ENCODE data around the gene ZNF408. TPM values are rescaled to one million over a fixed set of nuclear protein-coding genes. Genes with fewer than 3 reads are reported as not detected.
"Not testable (repeated sequence)": the region's sequence is repeated elsewhere in the genome, so short reads cannot be mapped to it uniquely, and the experiment has no call there.

ZNF408 gene
- total and polyA plus RNA-seq, 2 experiments from 2014 or later, result 6.1 to 17.2 TPM

GRCh38 chr11:46706886-46707285, 6.1 kb downstream of the ZNF408 start (continued):
- TF ChIP-seq ZNF462 (CRISPR knock-in tag; IDR thresholded peaks at IDR 0.05) (no peak), ETS1 (IDR thresholded peaks at IDR 0.05) (no peak), EZH2phosphoT487 (IDR thresholded peaks at IDR 0.05; ENCODE audit: unreplicated experiment) (no peak), EZH2 (IDR thresholded peaks at IDR 0.05; ENCODE audit: low read depth, unreplicated experiment) (no peak), JUNB (IDR thresholded peaks at IDR 0.05; ENCODE audit: unreplicated experiment) (no peak)

- not testable (repeated sequence) for DNase-seq (ENCODE audit: low spot score); H3K4me1 Mint-ChIP-seq; H3K4me3 Mint-ChIP-seq; H3K9me2 ChIP-seq (ENCODE audit: insufficient read depth); H2AFZ ChIP-seq; H3K36me3 ChIP-seq (ENCODE audit: insufficient read depth); H3K4me3 ChIP-seq; H3K4me1 ChIP-seq (ENCODE audit: insufficient read depth); H3K79me2 ChIP-seq (replicated peaks; ENCODE audit: insufficient read depth); H3K27ac ChIP-seq (ENCODE audit: low read depth); H3K27ac Mint-ChIP-seq; H3K4me2 ChIP-seq; H3F3A ChIP-seq (replicated peaks; ENCODE audit: low read depth); H3K27me3 ChIP-seq (ENCODE audit: insufficient read depth); H4K20me1 ChIP-seq (replicated peaks; ENCODE audit: insufficient read depth); H3K27me3 Mint-ChIP-seq (ENCODE audit: insufficient read depth, low read depth, poor library complexity); H3K9me3 Mint-ChIP-seq; ATAC-seq
- H3K36me3 Mint-ChIP-seq (ENCODE audit: low read depth), result peaks cover 19% of the 10 kb centered on the region
Measured at GRCh38 chr11:46709351-46709750, 8.5 kb downstream of the ZNF408 start.

Data from GM23338 (cell line).